GM12872 (cell line): ENCODE results near the gene HOXA5.

Source experiments
- TF ChIP-seq, protein P1 (sequence below): IDR thresholded peaks from 3 replicates; pipeline ENCODE4 v1.5.1; 2011; ENCODE audit warnings: low read depth, mild to moderate bottlenecking, low read length, moderate library complexity; ENCODE audit not compliant: insufficient read depth

Gene HOXA5

DNA sequence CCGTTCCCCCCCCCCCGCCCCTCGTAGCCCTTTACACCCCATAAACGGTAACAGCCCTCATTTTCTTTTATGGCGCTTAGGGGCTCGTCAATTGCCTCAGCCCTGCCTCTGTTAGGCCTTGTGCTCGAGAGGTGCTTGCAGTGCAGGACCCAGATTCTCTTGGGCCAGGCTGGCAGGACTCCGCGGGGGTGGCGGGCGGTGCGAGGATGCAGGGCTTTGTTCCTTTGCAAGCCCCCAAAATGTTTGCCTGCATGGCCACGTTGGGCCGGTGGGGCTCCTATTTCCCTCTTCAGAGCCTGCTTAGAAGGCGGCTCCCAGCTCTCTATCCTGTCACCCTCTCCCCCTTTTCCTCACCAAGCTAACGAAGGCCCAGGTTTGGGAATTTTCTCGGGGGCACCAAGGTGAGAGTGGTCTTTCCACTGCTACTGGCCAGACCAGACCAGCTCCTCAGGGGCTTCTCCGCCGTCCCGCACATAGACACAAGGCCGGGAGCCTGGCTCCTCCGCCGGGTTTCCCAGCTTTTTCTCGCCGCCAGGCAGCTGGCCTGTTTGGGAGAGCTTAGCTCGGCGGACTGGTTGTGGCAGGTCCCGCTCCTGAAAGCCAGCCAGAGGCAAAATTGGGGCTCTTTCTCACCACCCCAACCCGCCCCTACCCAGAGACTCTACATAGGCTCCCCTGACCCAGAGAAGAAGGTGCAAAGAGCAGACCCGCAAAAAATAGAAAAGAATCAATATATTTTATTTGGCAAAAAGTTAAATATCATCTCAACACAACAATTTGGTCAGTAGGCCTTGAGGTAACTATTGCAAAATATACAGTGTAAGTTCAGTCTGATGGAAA lies 18.5 kb upstream of the HOXA5 start:
- TF ChIP-seq, protein P1, sequence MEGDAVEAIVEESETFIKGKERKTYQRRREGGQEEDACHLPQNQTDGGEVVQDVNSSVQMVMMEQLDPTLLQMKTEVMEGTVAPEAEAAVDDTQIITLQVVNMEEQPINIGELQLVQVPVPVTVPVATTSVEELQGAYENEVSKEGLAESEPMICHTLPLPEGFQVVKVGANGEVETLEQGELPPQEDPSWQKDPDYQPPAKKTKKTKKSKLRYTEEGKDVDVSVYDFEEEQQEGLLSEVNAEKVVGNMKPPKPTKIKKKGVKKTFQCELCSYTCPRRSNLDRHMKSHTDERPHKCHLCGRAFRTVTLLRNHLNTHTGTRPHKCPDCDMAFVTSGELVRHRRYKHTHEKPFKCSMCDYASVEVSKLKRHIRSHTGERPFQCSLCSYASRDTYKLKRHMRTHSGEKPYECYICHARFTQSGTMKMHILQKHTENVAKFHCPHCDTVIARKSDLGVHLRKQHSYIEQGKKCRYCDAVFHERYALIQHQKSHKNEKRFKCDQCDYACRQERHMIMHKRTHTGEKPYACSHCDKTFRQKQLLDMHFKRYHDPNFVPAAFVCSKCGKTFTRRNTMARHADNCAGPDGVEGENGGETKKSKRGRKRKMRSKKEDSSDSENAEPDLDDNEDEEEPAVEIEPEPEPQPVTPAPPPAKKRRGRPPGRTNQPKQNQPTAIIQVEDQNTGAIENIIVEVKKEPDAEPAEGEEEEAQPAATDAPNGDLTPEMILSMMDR = no peak

DNA sequence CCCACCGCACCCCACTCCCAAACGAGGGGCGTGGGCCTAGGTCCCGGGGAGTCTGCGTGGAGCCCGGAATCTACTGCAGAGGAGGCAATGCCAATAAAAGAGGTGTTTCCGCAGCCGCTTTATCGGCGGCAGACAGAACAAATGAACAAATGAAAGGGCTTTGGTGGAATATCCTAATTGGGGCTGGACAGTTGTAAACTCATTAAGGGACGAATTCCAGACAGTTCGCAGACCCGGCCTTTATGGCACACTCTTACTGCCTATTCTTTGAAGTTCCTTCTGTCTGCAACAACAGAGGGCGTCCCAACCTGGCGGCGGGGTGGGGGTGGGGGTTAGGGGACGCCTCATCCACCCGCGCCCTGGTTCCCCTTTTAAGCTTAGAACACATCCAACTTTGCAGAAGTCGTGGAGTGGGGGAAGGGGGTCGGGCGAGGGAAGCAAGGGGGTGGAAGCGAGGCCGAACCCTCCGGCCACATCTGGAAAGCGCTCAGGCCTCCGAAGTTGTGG lies 17.8 kb upstream of the HOXA5 start:
- TF ChIP-seq, protein P1 = no peak

DNA sequence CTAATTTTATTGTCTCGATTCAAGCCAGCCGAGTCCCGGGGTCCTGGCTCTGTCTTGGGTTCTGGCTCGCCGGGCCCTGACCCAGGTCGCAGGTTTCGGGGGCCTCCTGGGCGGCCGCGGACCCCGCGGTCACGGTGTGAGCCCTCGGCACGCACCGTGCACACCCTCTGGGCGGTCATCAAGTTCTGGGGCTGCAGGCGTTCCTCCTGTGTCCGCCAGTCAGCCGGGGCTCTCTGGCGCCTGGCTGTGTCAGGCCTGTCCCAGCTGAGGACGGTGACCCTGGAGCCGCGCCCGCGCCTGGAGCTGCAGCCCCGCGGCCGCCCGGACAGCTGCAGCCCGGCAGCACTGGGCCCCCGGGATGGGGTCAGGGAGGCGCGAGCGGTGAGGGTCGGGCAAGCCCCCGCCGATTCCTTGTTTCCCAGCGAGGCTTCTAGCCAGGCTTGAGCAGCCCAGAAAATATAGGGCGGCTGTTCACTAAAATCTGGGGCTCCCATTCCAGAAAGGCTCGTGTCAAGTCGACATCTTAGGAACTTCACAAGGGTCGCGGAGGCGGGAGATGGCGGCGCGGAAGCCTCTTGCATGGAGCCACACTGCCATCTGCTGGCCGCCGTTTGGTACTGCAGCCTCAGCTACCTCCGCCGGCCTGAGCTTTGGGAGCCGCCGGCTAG lies 17.2 kb upstream of the HOXA5 start:
- TF ChIP-seq, protein P1 = peak; percentile 97

DNA sequence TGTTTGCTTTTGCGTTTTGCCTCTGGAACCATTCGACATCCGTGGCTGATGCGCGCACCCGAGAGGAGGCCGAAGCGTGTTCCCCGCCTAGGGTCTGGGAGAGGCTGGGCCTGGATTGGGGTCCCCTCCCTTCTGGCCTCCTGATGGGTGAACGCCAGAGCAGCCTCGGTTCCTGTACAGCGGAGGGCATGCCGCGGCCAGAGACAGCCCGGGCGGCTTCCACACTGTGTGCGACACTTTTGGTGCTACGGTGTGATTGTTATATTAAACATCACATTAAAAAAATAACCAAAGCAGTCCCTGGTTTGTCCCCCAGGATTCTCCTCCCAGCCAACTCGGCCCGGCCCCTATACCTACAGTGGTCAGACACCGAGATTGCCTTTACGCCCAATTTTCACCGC lies 16.7 kb upstream of the HOXA5 start:
- TF ChIP-seq, protein P1 = no peak

DNA sequence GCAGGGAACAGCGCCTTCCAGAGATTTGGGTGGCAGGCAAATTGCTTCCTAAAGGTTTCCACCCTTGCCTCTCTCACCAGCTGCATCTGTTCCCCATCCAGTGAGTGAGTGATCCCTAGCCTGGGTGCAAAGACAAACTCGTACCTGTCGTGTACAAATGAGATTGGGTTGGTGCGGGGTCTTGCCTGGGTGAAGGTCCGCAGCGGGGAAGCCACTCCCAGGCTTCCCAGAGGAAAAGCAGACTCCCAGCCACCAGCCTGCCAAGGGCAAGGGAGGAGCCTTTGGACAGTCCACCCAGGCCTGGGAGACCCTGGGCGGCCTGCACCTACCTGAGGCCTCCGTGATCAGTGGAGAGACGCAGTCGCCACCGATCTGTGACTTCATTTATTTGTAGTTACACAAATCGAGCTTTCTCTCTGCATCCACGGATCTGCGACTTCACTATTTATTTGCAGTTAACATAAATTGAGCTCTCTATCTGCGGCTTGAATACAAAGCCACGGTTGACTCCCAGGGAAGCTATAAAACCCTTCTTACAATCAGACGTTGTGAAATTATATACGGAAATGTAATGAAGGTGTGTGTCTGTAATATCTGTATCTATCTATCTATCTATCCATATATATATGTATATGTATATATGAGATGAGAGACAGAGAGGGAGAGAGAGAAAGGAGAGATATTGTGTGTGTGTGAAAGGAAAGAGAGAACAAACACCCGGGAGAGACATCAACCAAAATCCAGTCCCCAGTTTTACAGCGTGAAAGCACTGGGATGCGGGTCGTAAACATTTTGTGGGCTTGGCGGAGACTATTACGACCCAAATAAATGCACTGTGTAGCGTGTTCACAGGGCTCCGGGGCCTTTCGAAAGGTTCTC lies 16.0 kb upstream of the HOXA5 start:
- TF ChIP-seq, protein P1 = no peak

DNA sequence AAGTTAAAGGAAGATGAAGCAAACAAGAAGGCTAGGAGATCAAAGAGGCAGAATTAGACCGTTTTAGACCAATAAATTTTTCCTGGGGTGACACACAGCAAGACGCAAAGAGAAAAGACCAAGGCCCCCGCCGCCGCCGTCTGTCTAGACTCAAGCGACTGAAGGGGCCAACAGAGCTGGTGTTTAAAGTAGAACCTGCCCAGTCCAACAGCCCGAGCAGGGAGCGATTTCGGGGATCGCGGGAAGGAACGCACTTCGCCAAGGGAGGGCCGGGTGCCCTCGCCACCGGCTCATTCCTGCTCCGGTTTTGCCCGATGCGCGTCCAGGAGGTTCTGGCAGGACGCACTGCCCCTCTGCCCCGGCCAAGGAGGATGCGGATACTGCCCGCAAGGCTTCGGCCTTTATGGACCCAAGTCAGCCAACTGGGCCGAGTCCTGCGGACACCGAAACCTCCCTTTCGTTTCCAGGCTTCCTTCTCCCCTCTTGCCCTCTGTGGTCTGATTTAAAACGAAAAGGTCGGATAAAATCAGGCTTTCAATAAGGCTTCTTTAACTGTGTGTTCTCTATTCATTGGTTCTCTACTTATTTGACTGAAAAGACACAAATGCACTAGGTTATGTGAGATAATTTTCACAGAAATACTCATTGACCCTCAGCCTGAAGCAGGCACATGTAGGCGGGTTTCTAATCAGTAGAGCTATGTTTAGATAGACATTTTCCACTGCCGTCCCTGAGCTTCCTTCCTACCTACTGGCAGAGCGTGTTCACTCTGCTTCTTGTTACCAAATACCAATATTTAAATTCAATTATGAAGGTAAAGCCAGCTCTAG lies 15.2 kb upstream of the HOXA5 start:
- TF ChIP-seq, protein P1 = no peak
